H1 (cell line): ENCODE data around the gene SLC5A2. TPM values are rescaled to one million over a fixed set of nuclear protein-coding genes. Genes with fewer than 3 reads are reported as not detected.

Source experiments
- POLR2A ChIP-seq, 2 experiments: IDR thresholded peaks; 1 replicate in 1 of 2; 2 replicates in 1 of 2; pipeline ENCODE4 v1.6.1; 2011; ENCODE audit warnings: low read depth in 2 of 2, low read length in 2 of 2, mild to moderate bottlenecking in 2 of 2; ENCODE audit errors: control extremely low read depth in 1 of 2
- RBBP5 ChIP-seq: IDR thresholded peaks from 2 replicates; pipeline ENCODE4 v1.7.1; 2012; ENCODE audit warnings: low read depth, mild to moderate bottlenecking, inconsistent platforms, low read length, moderate library complexity, borderline replicate concordance
- RNF2 ChIP-seq: fragments of 200-900, 300-1000 bp; sonication (generic); IDR thresholded peaks from 2 replicates; pipeline ENCODE4 v1.7.1; 2016; ENCODE audit warnings: borderline replicate concordance, low read depth, mild to moderate bottlenecking, antibody characterized with exemption, low read length; ENCODE audit not compliant: poor library complexity, severe bottlenecking; ENCODE audit errors: missing control alignments
- ZNF274 ChIP-seq: IDR thresholded peaks from 2 replicates; pipeline ENCODE4 v1.7.0; 2012; ENCODE audit warnings: low read length, borderline replicate concordance; ENCODE audit errors: extremely low read depth
- polyA plus RNA-seq, 7 experiments: library from polyadenylated mRNA; depleted of rRNA in 3 of 7; stranded (reverse) in 5 of 7; unstranded in 2 of 7; fragments of >200 nt in 5 of 7; fragments of 200-250 nt in 2 of 7; gene quantifications; 1 replicate in 5 of 7; 2 replicates in 1 of 7; 4 replicates in 1 of 7; pipeline versions ENCODE4 v1.2.1 to v1.2.3, GENCODE V29; 2011 to 2013; ENCODE audit warnings: missing spikeins in 2 of 7, mixed read lengths in 2 of 7
- total RNA-seq: library from RNA; stranded (reverse); fragmentation: NEBNext Ultra II Directional; extraction: Animal tissue kit (Norgen Biotek cat#: 25700); gene quantifications from 2 replicates; pipeline ENCODE4 v1.2.1, GENCODE V29; 2021

Gene SLC5A2
- total and polyA plus RNA-seq, 2 of the 8 experiments (the other 6 are each of a cell fraction or from before 2014, with no cell fraction given) = 0.56 to 4.4 TPM

DNA sequence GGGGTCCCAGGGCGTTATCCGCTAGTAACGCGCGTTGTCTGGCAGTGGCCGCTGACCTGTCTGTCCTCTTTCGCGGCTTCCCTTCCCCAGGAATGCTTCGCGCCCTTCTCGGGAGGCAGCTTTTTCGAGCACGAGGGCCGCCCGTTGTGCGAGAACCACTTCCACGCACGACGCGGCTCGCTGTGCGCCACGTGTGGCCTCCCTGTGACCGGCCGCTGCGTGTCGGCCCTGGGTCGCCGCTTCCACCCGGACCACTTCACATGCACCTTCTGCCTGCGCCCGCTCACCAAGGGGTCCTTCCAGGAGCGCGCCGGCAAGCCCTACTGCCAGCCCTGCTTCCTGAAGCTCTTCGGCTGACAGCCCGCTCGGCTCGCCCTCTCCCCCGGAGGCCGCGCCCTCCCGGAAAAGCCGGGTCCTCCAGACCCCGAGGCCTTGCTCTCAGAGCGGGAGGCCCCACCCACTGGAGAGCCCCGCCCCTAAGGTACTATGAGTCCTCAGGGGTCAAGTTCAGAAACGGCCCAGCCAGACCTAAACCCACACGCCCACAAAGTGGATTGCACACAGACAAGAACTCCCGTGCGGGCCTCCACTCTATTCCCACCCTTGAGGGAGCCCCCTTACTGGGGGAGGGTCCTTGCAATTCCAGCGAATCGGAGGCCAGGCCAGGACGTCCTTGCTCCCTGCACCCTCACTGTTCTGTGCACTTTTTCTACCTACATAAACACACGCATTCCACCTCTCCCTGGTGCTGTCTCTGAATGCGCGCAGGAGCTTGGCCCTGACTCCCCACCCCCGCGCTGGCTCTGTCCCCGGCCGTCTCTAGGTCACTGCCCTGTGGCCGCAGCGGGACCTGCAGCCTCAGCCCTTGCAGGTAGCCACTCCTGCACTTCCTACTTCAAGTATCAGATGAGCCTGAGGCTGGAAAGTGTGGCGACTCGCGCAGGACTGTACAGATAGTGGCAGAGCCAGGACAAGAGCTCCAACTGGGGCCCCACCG, 5.4 kb upstream of the SLC5A2 start (continued):
- TF ChIP-seq RBBP5 = 0 out of 2 replicates have a peak, but pooled peaks have one; percentile 19
- no peak for TF ChIP-seq RNF2
- no peak for TF ChIP-seq ZNF274
- no peak for TF ChIP-seq POLR2A (IDR thresholded peaks at IDR 0.05; ENCODE audit: control extremely low read depth in 1 of 2, low read depth in 2 of 2, low read length in 2 of 2)
